ENCODE measurements around the gene TMEM271. TPM values are rescaled to one million over a fixed set of nuclear protein-coding genes. Genes with fewer than 3 reads are reported as not detected.

The TMEM271 gene
- total and polyA plus RNA-seq, 2 donors (not counting 1 experiment from before 2014, with no cell fraction given), result not detected

DNA sequence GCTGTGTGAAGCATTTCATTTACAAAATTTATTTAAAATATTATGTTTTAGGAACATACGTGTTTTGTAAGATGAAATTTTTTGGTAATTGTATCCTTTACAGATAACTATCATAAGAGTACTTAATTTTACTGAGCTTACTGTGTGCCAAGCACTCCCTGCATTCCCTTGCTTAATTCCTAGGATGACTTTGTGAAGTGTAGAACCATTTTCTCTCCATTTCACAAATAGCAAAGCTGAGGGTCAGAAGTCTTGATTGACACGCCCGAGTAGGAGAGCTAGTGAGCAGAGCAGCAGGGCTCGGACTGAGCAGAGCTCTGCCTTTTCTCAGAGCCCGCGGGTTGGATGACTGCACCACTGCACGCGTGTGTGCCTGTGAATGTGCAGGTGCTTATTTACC lies 46.5 kb downstream of the TMEM271 start:
- no peak overlapping the region for H3K4me3 ChIP-seq (replicated peaks in 1 of 4; ENCODE audit: control extremely low read depth in 1 of 4, insufficient read depth in 1 of 4, low read depth in 3 of 4, low read length in 4 of 4)

GRCh38 chr4:528835-529234 lies 47.3 kb downstream of the TMEM271 start:
- Histone ChIP-seq H3K27ac (ENCODE audit: insufficient read depth, low read length) (no peak overlapping the region), H4K20me1 (ENCODE audit: control insufficient read depth, extremely low read depth, insufficient read depth, low read length) (no peaks in the 10 kb centered on the region), H3K4me2 (ENCODE audit: extremely low read depth, insufficient read depth, low read length) (no peak overlapping the region), H3K27me3 (ENCODE audit: control insufficient read depth, insufficient read depth, low read length) (no peaks in the 10 kb centered on the region), H2AFZ (ENCODE audit: low read length) (no peak overlapping the region), H3K4me1 (ENCODE audit: control insufficient read depth, extremely low read depth, insufficient read depth, low read length) (no peaks in the 10 kb centered on the region), H3K36me3 (ENCODE audit: control insufficient read depth, insufficient read depth, low read length) (peaks cover 20% of the 10 kb centered on the region), H3K9ac (ENCODE audit: insufficient read depth, low read length) (no peak overlapping the region), H3K4me3 (replicated peaks in 1 of 4; ENCODE audit: control extremely low read depth in 1 of 4, insufficient read depth in 1 of 4, low read depth in 3 of 4, low read length in 4 of 4) (no peak overlapping the region), H3K79me2 (ENCODE audit: control insufficient read depth, insufficient read depth, low read length) (no peaks in the 10 kb centered on the region), H3K9me3 (ENCODE audit: control insufficient read depth, insufficient read depth, low read depth, low read length) (no peaks in the 10 kb centered on the region)
- no peak for TF ChIP-seq EZH2 (IDR thresholded peaks at IDR 0.05; ENCODE audit: low read length, missing control alignments)
- no peak for TF ChIP-seq CTCF (conservative IDR thresholded peaks at IDR 0.05 in 1 of 2, IDR thresholded peaks at IDR 0.05 in 1 of 2; ENCODE audit: low read depth in 1 of 2, low read length in 2 of 2)
- no peak for DNase-seq (ENCODE audit: low read depth in 2 of 2)

More for the DNA sequence above, 46.5 kb downstream of the TMEM271 start:
- no peaks in the 10 kb centered on the region for H3K27me3 ChIP-seq (ENCODE audit: control insufficient read depth, insufficient read depth, low read length)
- no peak overlapping the region for H3K4me2 ChIP-seq (ENCODE audit: extremely low read depth, insufficient read depth, low read length)
- H4K20me1 ChIP-seq (ENCODE audit: control insufficient read depth, extremely low read depth, insufficient read depth, low read length), result no peaks in the 10 kb centered on the region
- no peak for DNase-seq (ENCODE audit: low read depth in 2 of 2)
- H3K27ac ChIP-seq (ENCODE audit: insufficient read depth, low read length), result no peak overlapping the region
- H3K4me1 ChIP-seq (ENCODE audit: control insufficient read depth, extremely low read depth, insufficient read depth, low read length), result no peaks in the 10 kb centered on the region
- H3K79me2 ChIP-seq (ENCODE audit: control insufficient read depth, insufficient read depth, low read length), result no peaks in the 10 kb centered on the region
- H2AFZ ChIP-seq (ENCODE audit: low read length), result no peak overlapping the region
- peaks cover 14% of the 10 kb centered on the region for H3K36me3 ChIP-seq (ENCODE audit: control insufficient read depth, insufficient read depth, low read length)
- no peaks in the 10 kb centered on the region for H3K9me3 ChIP-seq (ENCODE audit: control insufficient read depth, insufficient read depth, low read depth, low read length)
- TF ChIP-seq EZH2 (IDR thresholded peaks at IDR 0.05; ENCODE audit: low read length, missing control alignments) (no peak), CTCF (conservative IDR thresholded peaks at IDR 0.05 in 1 of 2, IDR thresholded peaks at IDR 0.05 in 1 of 2; ENCODE audit: low read depth in 1 of 2, low read length in 2 of 2) (no peak)
- no peak overlapping the region for H3K9ac ChIP-seq (ENCODE audit: insufficient read depth, low read length)

DNA sequence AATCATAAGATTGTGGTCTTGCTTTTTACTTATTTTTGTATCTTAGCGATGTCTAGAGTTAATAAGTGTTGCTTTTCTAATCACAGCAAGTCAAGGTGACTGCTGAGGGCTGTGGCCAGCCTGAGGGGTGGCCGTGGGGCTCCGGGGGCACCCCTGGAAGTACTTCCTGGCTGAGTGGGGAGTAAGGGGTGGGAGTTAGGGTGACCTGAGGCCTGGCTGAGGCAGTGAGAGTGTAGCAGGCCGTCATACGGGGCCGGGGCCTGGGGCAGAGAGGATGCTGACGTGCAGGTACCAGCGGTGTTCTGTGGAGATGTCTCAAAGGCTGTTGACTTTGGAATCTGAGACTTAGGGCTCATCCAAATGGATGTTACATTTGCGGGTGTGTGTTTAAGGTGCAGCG lies 47.8 kb downstream of the TMEM271 start:
- Histone ChIP-seq H3K36me3 (ENCODE audit: control insufficient read depth, insufficient read depth, low read length) (peaks cover 23% of the 10 kb centered on the region), H3K4me2 (ENCODE audit: extremely low read depth, insufficient read depth, low read length) (no peak overlapping the region), H3K79me2 (ENCODE audit: control insufficient read depth, insufficient read depth, low read length) (no peaks in the 10 kb centered on the region), H3K4me3 (replicated peaks in 1 of 4; ENCODE audit: control extremely low read depth in 1 of 4, insufficient read depth in 1 of 4, low read depth in 3 of 4, low read length in 4 of 4) (no peak overlapping the region), H3K9ac (ENCODE audit: insufficient read depth, low read length) (no peak overlapping the region), H3K27ac (ENCODE audit: insufficient read depth, low read length) (no peak overlapping the region), H2AFZ (ENCODE audit: low read length) (no peak overlapping the region), H3K9me3 (ENCODE audit: control insufficient read depth, insufficient read depth, low read depth, low read length) (no peaks in the 10 kb centered on the region), H3K4me1 (ENCODE audit: control insufficient read depth, extremely low read depth, insufficient read depth, low read length) (no peaks in the 10 kb centered on the region), H3K27me3 (ENCODE audit: control insufficient read depth, insufficient read depth, low read length) (no peaks in the 10 kb centered on the region), H4K20me1 (ENCODE audit: control insufficient read depth, extremely low read depth, insufficient read depth, low read length) (no peaks in the 10 kb centered on the region)
- DNase-seq (ENCODE audit: low read depth in 2 of 2), result no peak
- TF ChIP-seq EZH2 (IDR thresholded peaks at IDR 0.05; ENCODE audit: low read length, missing control alignments) (no peak), CTCF (conservative IDR thresholded peaks at IDR 0.05 in 1 of 2, IDR thresholded peaks at IDR 0.05 in 1 of 2; ENCODE audit: low read depth in 1 of 2, low read length in 2 of 2) (no peak)
